ENCODE data around the gene NREP. TPM values are rescaled to one million over a fixed set of nuclear protein-coding genes. Genes with fewer than 3 reads are reported as not detected.

The NREP gene
- total RNA-seq, 1 donor from 2014 or later: 14.7 TPM

GRCh38 chr5:111795142-111795541 is 38.1 kb upstream of the NREP start:
- intact Hi-C loops (cut with micrococcal nuclease): no loop called here
- H3K4me3 Mint-ChIP-seq: no peak overlapping the region
- CTCF ChIA-PET: no interaction called here

GRCh38 chr5:111792471-111793058 is 35.6 kb upstream of the NREP start:
- ATAC-seq (ENCODE audit: low read depth): no peak
- no peak for DNase-seq

More at GRCh38 chr5:111795142-111795541, 38.1 kb upstream of the NREP start:
- POLR2A ChIA-PET: no interaction called here
- no peak overlapping the region for H3K27ac Mint-ChIP-seq
- H3K4me1 Mint-ChIP-seq: no peaks in the 10 kb centered on the region
- ATAC-seq (ENCODE audit: low read depth) (no peak), DNase-seq (no peak)
- no peaks in the 10 kb centered on the region for H3K27me3 Mint-ChIP-seq
- no peaks in the 10 kb centered on the region for H3K36me3 Mint-ChIP-seq (ENCODE audit: low read depth)
- peaks cover 7% of the 10 kb centered on the region for H3K9me3 Mint-ChIP-seq
- no peak for TF ChIP-seq CTCF (IDR thresholded peaks at IDR 0.05)

GRCh38 chr5:111790295-111790694 is 33.3 kb upstream of the NREP start:
- Mint-ChIP-seq H3K4me3 (no peak overlapping the region), H3K9me3 (peaks cover 5% of the 10 kb centered on the region), H3K4me1 (no peaks in the 10 kb centered on the region), H3K27ac (no peak overlapping the region), H3K27me3 (no peaks in the 10 kb centered on the region), H3K36me3 (ENCODE audit: low read depth) (no peaks in the 10 kb centered on the region)
- CTCF ChIA-PET: no interaction called here
- intact Hi-C loops (cut with micrococcal nuclease): no loop called here
- POLR2A ChIA-PET: no interaction called here
- no peak for TF ChIP-seq CTCF (IDR thresholded peaks at IDR 0.05)
- ATAC-seq (ENCODE audit: low read depth): no peak
- no peak for DNase-seq

More at GRCh38 chr5:111792471-111793058, 35.6 kb upstream of the NREP start:
- H3K4me1 Mint-ChIP-seq: no peaks in the 10 kb centered on the region
- TF ChIP-seq CTCF (IDR thresholded peaks at IDR 0.05): no peak
- CTCF ChIA-PET: no interaction called here
- intact Hi-C loops (cut with micrococcal nuclease): no loop called here
- no peaks in the 10 kb centered on the region for H3K27me3 Mint-ChIP-seq
- H3K9me3 Mint-ChIP-seq: peaks cover 7% of the 10 kb centered on the region
- POLR2A ChIA-PET: no interaction called here
- no peaks in the 10 kb centered on the region for H3K36me3 Mint-ChIP-seq (ENCODE audit: low read depth)
- no peak overlapping the region for H3K27ac Mint-ChIP-seq
- H3K4me3 Mint-ChIP-seq: no peak overlapping the region

GRCh38 chr5:111787006-111787405 is 30.0 kb upstream of the NREP start:
- H3K27me3 Mint-ChIP-seq: peaks cover 2% of the 10 kb centered on the region
- no peak for TF ChIP-seq CTCF (IDR thresholded peaks at IDR 0.05)
- ChIA-PET POLR2A (no interaction called here), CTCF (no interaction called here)
- H3K4me3 Mint-ChIP-seq: no peak overlapping the region
- intact Hi-C loops (cut with micrococcal nuclease): no loop called here
- no peak overlapping the region for H3K27ac Mint-ChIP-seq
- H3K9me3 Mint-ChIP-seq: no peaks in the 10 kb centered on the region
- no peaks in the 10 kb centered on the region for H3K4me1 Mint-ChIP-seq
- DNase-seq (no peak), ATAC-seq (ENCODE audit: low read depth) (no peak)
- no peaks in the 10 kb centered on the region for H3K36me3 Mint-ChIP-seq (ENCODE audit: low read depth)

GRCh38 chr5:111784491-111785181 is 27.6 kb upstream of the NREP start:
- H3K4me1 Mint-ChIP-seq: no peaks in the 10 kb centered on the region
- H3K9me3 Mint-ChIP-seq: no peaks in the 10 kb centered on the region
- ChIA-PET POLR2A (no interaction called here), CTCF (no interaction called here)
- no peak for TF ChIP-seq CTCF (IDR thresholded peaks at IDR 0.05)
- no peak overlapping the region for H3K4me3 Mint-ChIP-seq
- peaks cover 4% of the 10 kb centered on the region for H3K27me3 Mint-ChIP-seq
- DNase-seq (no peak), ATAC-seq (ENCODE audit: low read depth) (no peak)
- no peak overlapping the region for H3K27ac Mint-ChIP-seq
- H3K36me3 Mint-ChIP-seq (ENCODE audit: low read depth): no peaks in the 10 kb centered on the region
- intact Hi-C loops (cut with micrococcal nuclease): no loop called here

Data from activated B cell treated with CpG ODN at 0.5 μM for 24 hours (primary cell).